Measurements from ENCODE around the gene KCTD17. TPM values are rescaled to one million over a fixed set of nuclear protein-coding genes. Genes with fewer than 3 reads are reported as not detected.

Gene KCTD17
- total RNA-seq, 3 donors from 2014 or later: 33.8 to 39.6 (median 34.3) TPM

- Mint-ChIP-seq H3K27me3 (ENCODE audit: low read depth) (peaks cover 5% of the 10 kb centered on the region), H3K4me3 (no peak overlapping the region), H3K36me3 (ENCODE audit: insufficient read depth) (no peaks in the 10 kb centered on the region), H3K4me1 (ENCODE audit: low read depth) (peaks cover 9% of the 10 kb centered on the region), H3K9me3 (no peaks in the 10 kb centered on the region)
- DNase-seq (no peak), ATAC-seq (no peak)
Measured at GRCh38 chr22:37016134-37016910, 35.2 kb upstream of the KCTD17 start.

- DNase-seq (no peak), ATAC-seq (no peak)
- H3K4me3 Mint-ChIP-seq: no peak overlapping the region
- H3K36me3 Mint-ChIP-seq (ENCODE audit: insufficient read depth): no peaks in the 10 kb centered on the region
- H3K9me3 Mint-ChIP-seq: no peaks in the 10 kb centered on the region
- peaks cover 9% of the 10 kb centered on the region for H3K27me3 Mint-ChIP-seq (ENCODE audit: low read depth)
- peaks cover 13% of the 10 kb centered on the region for H3K4me1 Mint-ChIP-seq (ENCODE audit: low read depth)
Measured at GRCh38 chr22:37017356-37017755, 34.2 kb upstream of the KCTD17 start.

GRCh38 chr22:37018086-37018814 lies 33.3 kb upstream of the KCTD17 start:
- no peaks in the 10 kb centered on the region for H3K36me3 Mint-ChIP-seq (ENCODE audit: insufficient read depth)
- peak overlapping the region; percentile 77 for H3K4me3 Mint-ChIP-seq
- ATAC-seq (no peak), DNase-seq (no peak)
- peaks cover 9% of the 10 kb centered on the region for H3K27me3 Mint-ChIP-seq (ENCODE audit: low read depth)
- H3K9me3 Mint-ChIP-seq: no peaks in the 10 kb centered on the region
- H3K4me1 Mint-ChIP-seq (ENCODE audit: low read depth): peaks cover 13% of the 10 kb centered on the region

GRCh38 chr22:37018815-37019308 lies 32.7 kb upstream of the KCTD17 start:
- peak overlapping the region; percentile 77 for H3K4me3 Mint-ChIP-seq
- peaks cover 13% of the 10 kb centered on the region for H3K4me1 Mint-ChIP-seq (ENCODE audit: low read depth)
- DNase-seq: no peak
- no peaks in the 10 kb centered on the region for H3K36me3 Mint-ChIP-seq (ENCODE audit: insufficient read depth)
- H3K9me3 Mint-ChIP-seq: no peaks in the 10 kb centered on the region
- peak in 1 of 2 donors; percentile 21 for ATAC-seq
- H3K27me3 Mint-ChIP-seq (ENCODE audit: low read depth): peaks cover 9% of the 10 kb centered on the region

- Mint-ChIP-seq H3K9me3 (no peaks in the 10 kb centered on the region), H3K27me3 (ENCODE audit: low read depth) (peaks cover 9% of the 10 kb centered on the region), H3K4me3 (peak within 1 kb of the TSS; percentile 86), H3K36me3 (ENCODE audit: insufficient read depth) (no peaks in the 10 kb centered on the region), H3K4me1 (ENCODE audit: low read depth) (peaks cover 13% of the 10 kb centered on the region)
- ATAC-seq: peak; percentile 81
- peak; percentile 21 for DNase-seq
Measured at GRCh38 chr22:37019309-37020191, 32.0 kb upstream of the KCTD17 start, which contains the start of the genes MPST and TST. TSS of gene MPST (plus strand) at chr22:37019742. CDS start at chr22:37019837, 95 bp downstream. TSS of gene TST (minus strand) at chr22:37019447. CDS start at chr22:37018732, 715 bp downstream.

GRCh38 chr22:37020192-37020479 lies 31.4 kb upstream of the KCTD17 start:
- ATAC-seq (no peak), DNase-seq (no peak)
- Mint-ChIP-seq H3K4me3 (peak overlapping the region; percentile 86), H3K9me3 (no peaks in the 10 kb centered on the region), H3K27me3 (ENCODE audit: low read depth) (peaks cover 10% of the 10 kb centered on the region), H3K36me3 (ENCODE audit: insufficient read depth) (no peaks in the 10 kb centered on the region), H3K4me1 (ENCODE audit: low read depth) (peaks cover 13% of the 10 kb centered on the region)

GRCh38 chr22:37021041-37021440 lies 30.5 kb upstream of the KCTD17 start:
- no peak overlapping the region for H3K4me3 Mint-ChIP-seq
- no peaks in the 10 kb centered on the region for H3K9me3 Mint-ChIP-seq
- H3K36me3 Mint-ChIP-seq (ENCODE audit: insufficient read depth): no peaks in the 10 kb centered on the region
- DNase-seq (no peak), ATAC-seq (no peak)
- H3K27me3 Mint-ChIP-seq (ENCODE audit: low read depth): peaks cover 11% of the 10 kb centered on the region
- H3K4me1 Mint-ChIP-seq (ENCODE audit: low read depth): peaks cover 13% of the 10 kb centered on the region

- Mint-ChIP-seq H3K4me1 (ENCODE audit: low read depth) (peaks cover 13% of the 10 kb centered on the region), H3K27me3 (ENCODE audit: low read depth) (peaks cover 11% of the 10 kb centered on the region), H3K36me3 (ENCODE audit: insufficient read depth) (no peaks in the 10 kb centered on the region), H3K4me3 (peak overlapping the region; percentile 59), H3K9me3 (no peaks in the 10 kb centered on the region)
- ATAC-seq (peak in 1 of 2 donors; percentile 32), DNase-seq (peak; percentile 52)
Measured at GRCh38 chr22:37021710-37022482, 29.6 kb upstream of the KCTD17 start.

- no peak for DNase-seq
- Mint-ChIP-seq H3K4me3 (no peak overlapping the region), H3K4me1 (ENCODE audit: low read depth) (peaks cover 13% of the 10 kb centered on the region), H3K36me3 (ENCODE audit: insufficient read depth) (no peaks in the 10 kb centered on the region), H3K27me3 (ENCODE audit: low read depth) (peaks cover 10% of the 10 kb centered on the region), H3K9me3 (no peaks in the 10 kb centered on the region)
- no peak for ATAC-seq
Measured at GRCh38 chr22:37022483-37023337, 28.8 kb upstream of the KCTD17 start.

GRCh38 chr22:37023743-37024338 lies 27.7 kb upstream of the KCTD17 start:
- Mint-ChIP-seq H3K27me3 (ENCODE audit: low read depth) (peaks cover 8% of the 10 kb centered on the region), H3K4me3 (no peak overlapping the region), H3K36me3 (ENCODE audit: insufficient read depth) (no peaks in the 10 kb centered on the region), H3K9me3 (no peaks in the 10 kb centered on the region), H3K4me1 (ENCODE audit: low read depth) (peaks cover 11% of the 10 kb centered on the region)
- DNase-seq (no peak), ATAC-seq (no peak)

GRCh38 chr22:37024339-37025157 lies 27.0 kb upstream of the KCTD17 start:
- H3K4me1 Mint-ChIP-seq (ENCODE audit: low read depth): peaks cover 11% of the 10 kb centered on the region
- H3K27me3 Mint-ChIP-seq (ENCODE audit: low read depth): peaks cover 8% of the 10 kb centered on the region
- DNase-seq (no peak), ATAC-seq (no peak)
- no peaks in the 10 kb centered on the region for H3K9me3 Mint-ChIP-seq
- no peak overlapping the region for H3K4me3 Mint-ChIP-seq
- no peaks in the 10 kb centered on the region for H3K36me3 Mint-ChIP-seq (ENCODE audit: insufficient read depth)

GRCh38 chr22:37025500-37026070 lies 26.0 kb upstream of the KCTD17 start:
- ATAC-seq (no peak), DNase-seq (no peak)
- peaks cover 7% of the 10 kb centered on the region for H3K27me3 Mint-ChIP-seq (ENCODE audit: low read depth)
- no peak overlapping the region for H3K4me3 Mint-ChIP-seq
- no peaks in the 10 kb centered on the region for H3K9me3 Mint-ChIP-seq
- H3K4me1 Mint-ChIP-seq (ENCODE audit: low read depth): peaks cover 5% of the 10 kb centered on the region
- H3K36me3 Mint-ChIP-seq (ENCODE audit: insufficient read depth): no peaks in the 10 kb centered on the region

All from activated T-cell treated with anti-CD3 and anti-CD28 coated beads, Interleukin-2, amount 50 U/mL, for 4 hours (primary cell).